Kidney glomerular epithelial cell (primary cell): ENCODE data around the gene ITPRID1.
"Not testable (repeated sequence)": the region's sequence is repeated elsewhere in the genome, so short reads cannot be mapped to it uniquely, and the experiment has no call there.

ENCODE experiments used
- DNase-seq: peaks from one replicate; lab custom pipeline; 2025; lab: John Stamatoyannopoulos, UW

The ITPRID1 gene

DNA sequence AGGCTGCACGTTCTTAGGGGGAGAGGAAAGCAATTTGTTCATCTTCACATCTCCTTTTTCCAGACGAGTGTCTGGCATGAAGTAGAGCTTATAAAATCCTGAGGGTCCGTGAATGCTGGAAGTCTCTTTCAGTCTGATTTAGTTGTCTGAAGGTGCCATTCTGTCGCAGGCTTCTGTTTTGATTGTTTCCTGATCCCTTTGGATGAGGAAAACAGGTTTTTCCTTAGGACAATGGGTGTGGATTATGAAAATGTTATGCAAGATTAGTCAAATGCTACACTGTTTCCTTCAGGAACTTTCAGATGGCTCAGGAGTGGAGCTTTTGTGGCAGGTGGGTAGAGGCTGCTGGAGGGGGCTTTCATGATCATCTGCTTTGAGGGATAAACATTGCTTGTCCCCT lies at the start of gene ITPRID1:
TSS of gene ITPRID1 (plus strand) at position 301 of the 400 bp plus-strand sequence. CDS start 38,935 bp downstream, outside the sequence.
- DNase-seq, result no peak

DNA sequence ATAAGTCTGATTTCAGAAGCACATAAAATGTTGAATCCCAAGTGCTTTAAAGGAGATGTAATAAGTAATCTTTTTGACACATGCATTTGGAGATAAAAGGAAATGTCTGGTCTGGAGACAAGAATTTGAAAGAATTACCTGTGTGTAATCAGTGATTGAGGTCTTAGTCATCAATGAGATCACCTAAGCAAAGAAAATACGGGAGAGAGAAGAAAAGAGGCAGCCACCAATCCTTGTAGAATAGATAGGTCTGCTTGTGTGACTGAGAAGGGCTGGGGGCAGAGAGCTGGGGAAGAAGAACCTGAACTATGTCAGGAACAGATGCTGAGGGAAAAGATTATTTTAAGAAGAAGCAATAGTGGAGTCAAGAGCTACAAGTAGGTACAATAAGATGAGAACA lies 49.3 kb upstream of the ITPRID1 start:
- peak; percentile 68 for DNase-seq

DNA sequence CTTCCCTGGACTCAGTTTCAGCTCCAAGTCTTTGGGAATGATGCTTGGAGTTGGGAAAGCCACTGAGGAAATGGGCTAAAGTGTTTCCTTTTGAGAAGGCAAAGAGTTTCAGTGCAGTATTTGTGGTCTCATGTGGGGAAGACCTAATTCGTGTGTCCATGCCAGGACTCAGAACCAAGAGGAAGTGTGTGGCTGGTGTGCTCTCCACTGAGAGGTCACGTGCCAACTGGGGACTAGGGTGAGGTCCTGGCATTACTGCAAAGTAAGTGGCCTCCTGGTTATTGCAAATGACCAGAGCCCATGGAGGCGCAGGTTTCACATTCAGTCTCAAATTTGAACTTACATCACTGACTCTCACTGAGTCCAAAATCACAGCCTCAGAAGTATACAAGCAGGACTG lies 48.6 kb upstream of the ITPRID1 start:
- DNase-seq, result no peak

DNA sequence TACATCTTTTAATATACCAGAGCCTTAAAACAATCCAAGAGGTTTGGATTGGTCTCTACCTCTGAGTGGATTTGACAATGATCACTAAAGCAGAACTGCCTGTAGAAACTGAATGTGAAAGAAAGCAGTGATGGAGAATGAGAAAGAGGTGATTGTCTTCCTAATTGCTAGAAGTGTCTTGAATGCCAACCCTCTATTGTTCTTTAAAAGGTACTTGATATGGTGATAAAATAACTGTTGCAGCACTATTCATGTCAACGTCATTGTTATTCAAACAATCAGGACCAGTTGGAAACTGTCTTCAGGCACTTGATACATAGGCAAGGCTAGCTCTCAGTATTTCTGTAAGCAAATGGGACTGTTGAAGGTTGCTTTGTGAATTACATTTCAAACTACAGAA lies 47.9 kb upstream of the ITPRID1 start:
- no peak for DNase-seq

DNA sequence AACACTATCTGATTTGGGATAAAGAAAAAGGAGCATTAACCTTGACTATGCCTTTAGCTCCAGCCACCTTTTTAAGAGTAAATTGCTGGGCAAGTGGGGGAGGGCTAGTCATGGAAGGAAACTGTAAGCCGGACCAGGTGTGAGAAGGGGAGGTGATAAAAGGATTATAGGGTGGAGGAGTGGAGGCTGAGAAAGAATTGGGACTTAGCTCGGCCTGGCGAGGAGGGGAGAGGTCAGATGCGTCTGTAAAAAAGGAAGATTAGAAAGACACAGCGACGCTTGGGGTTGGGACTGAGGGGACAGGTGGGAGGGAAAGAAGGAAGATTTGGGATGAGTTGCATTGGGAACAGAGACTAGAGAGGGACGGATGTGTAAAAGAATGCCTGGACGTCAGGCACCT lies 43.0 kb upstream of the ITPRID1 start:
- DNase-seq, result not testable (repeated sequence)

DNA sequence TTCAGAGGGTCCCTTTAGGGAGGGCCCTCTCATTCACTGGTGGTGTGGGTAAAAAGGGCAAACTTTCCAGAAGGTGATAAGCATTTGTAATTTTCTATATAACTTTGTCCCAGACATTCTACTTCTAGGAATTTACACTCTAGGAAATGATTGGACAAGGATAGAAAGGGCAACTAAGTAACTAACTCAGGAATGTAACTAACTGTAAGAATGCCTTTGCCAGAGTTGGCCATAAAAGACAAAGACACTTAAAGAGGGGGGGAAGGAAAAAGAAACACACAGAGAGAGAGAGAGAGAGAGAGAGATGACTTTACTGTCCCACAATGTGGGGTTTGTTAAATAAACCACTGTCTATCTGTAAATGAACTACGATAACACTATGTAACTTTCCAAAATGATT lies 38.5 kb upstream of the ITPRID1 start:
- peak; percentile 54 for DNase-seq

DNA sequence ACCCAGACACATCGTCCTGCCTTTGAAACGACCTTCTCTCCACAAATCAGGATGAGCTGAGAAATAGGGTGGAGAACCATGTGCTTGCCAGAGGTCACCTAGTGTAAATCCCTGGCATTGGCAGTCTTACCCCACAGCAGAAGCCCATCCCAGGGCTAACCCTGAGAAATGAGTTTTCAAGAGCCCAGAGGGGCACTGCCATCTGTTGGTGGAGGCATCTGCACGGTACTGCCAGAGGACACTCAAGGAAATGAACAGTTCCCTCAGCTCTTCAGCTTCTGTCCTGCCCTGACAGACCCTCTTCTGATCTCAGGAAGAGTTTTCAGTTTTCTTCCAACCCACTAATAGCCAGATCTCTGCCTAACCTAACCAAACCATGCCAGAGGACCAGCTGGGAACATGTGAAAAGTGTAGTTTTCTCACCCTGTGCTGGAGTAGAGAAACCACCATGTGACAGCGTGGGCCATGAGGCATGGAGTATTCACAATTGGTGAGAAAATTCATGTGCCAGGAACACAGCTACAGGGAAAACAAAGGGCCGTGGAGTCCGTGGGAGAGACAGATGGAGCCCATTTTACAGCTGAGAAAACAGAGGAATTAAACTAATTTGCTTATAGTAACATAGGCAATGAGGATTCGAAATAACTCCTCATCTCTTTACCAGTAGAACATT lies 37.7 kb upstream of the ITPRID1 start:
- no peak for DNase-seq

DNA sequence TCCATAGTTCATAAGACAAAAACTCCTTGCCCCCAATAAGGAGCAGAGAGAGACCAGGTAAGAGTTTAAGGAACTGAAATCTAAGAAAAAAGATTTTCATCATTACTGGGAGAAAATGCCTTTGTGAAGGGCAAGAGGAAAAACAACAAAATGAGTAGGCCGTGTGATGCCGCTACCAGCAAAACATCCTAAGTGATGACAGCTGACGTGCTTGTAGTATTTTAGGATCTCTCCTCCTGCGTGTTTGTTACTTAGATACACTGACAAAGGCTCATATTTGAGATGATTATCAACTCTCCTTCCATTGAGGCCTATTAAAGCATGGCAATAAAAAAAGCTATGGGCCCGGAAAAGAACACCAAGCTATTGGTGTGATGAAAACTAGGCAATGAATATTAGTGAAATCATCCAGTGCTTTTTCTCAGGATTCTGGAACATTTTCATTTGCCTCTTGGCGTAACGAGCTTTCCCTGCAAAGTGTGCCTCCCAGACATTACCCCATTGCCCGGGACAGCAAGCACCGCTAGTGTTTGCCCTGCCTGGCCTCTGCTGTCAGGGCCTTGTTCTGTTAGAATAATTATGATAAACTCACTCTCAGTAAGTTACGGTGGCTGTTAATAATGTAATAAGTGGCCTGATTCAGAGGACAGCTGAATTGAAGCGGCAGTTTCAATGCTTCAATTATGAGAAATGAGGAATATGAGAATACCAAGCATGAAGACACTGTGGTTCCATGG lies 36.8 kb upstream of the ITPRID1 start:
- no peak for DNase-seq

DNA sequence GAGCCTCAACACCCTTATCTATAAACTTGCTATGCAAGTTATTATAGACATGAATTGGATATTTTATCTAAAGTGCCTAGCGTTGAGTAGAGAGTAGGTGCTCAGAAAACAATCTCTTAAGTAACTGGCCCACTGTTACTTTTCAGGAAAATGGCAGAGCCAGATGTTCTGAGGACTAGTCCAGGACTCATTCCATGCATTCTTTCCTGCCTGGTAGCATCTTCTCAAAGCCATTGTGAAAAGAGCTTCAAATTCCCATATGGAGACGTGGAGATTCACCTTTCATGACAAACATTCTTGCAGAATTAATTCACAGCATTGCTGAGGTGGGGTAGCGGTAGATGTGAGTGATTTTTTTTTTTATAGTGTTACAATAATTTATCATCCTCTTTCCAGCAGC lies 35.9 kb upstream of the ITPRID1 start:
- no peak for DNase-seq

DNA sequence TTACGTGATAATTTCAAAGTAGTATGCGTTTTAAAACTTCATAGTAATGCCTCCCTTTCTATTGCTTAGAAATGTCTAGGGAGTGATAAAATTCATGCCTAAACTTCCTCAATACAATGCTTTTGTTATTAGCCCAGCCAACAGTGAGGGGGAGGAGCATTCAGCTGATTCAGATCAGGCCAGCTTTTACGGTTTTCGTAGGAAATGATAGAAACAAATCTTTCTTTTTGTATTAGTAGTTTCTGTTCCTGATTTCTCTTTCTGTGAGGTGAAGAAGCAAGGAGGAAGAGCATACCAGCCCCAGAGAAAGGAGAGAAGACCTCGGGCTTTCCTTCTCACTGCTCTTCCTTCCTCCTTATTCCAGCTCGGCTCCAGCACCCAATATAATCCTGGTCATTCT lies 35.2 kb upstream of the ITPRID1 start:
- DNase-seq, result no peak

DNA sequence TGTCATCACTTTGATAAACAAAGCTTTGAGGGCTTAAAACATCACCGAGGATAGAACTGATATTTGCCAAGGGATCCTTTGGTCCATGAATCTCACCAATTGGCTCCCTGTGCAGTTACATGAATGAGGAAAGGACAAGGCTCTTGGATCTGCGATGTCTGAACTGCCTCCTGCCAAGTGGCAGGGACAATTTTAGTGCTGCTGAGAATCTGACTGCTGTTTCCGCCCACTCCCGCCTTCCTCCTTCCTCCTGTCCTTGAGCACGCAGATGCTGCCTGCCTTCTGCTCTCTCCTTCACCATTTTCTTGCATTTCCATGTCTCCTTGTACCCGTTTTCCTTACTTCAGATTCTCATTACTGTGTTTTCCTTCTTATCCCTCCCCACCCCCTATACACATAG lies 26.8 kb upstream of the ITPRID1 start:
- no peak for DNase-seq

DNA sequence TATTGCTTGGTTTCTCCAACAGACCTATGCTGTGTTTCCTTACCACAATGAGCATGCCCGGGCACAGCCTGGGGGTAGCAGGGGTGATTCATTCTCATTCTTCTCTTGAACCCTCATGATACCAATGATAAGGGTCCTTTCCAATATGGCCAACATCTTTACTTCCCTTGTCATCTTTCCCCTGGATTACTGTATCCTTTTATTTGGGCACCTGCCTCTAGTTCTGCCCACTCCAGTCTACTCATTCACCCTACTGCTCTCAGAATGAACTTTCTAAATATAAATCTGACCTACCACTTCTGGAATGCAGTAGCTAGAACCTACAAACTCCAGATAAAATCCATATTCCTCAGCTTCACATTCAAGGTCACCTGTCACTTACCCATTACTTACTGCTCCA lies 26.4 kb upstream of the ITPRID1 start:
- no peak for DNase-seq

DNA sequence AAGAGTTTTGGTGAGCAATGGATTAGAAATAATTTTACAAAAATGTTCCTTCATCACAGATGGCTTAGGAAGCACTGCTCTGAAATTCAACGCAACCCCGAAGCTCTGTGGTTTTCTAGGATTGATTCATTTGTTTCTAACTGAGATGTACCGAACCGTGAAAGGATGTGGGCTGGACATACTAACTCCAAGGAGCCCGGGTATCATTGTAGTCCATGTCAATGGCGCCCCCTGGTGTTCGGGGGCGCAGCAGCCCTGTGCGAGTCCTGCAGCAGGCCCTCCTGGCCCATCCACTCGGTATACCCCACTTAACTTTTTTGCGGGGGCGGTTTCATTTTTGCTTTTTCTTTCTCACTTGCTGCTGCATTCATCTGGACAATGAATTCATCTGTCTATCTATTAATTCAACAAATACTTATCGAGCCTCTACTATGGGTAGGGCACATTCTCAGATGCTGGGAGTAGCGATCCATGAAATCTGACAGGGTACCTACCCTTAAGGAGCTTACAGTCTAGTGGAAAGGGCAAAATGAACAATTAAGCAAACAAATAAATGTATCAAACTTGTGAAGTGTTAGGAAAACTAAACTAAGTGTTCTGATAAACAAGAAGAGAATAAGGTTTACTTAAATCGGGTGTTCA lies 25.2 kb upstream of the ITPRID1 start:
- DNase-seq, result peak; percentile 85

DNA sequence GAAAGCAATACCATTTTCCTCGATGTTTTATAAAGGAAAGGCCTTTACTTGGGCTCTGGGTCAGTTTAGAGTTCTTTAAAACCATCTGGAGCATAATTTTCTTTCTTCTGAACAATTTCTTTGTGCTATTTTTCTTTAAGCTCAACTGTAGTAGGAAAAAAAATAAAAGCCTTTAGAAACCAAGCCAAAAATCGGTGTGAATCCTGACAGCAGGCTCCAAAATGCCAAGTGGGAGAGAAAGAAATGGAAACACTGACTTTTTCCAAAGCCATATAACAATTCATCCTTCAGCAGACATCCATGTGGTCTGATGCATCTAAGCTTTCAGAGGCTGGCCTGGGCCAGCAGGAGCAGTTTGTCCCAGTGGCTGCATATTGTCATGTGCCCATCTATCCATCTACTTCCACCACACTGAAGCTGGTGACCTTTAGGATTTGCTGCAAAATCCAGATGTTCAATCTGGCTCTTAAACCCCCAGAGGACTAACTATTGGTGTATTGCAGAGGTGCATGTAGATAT lies 23.0 kb upstream of the ITPRID1 start:
- no peak for DNase-seq

DNA sequence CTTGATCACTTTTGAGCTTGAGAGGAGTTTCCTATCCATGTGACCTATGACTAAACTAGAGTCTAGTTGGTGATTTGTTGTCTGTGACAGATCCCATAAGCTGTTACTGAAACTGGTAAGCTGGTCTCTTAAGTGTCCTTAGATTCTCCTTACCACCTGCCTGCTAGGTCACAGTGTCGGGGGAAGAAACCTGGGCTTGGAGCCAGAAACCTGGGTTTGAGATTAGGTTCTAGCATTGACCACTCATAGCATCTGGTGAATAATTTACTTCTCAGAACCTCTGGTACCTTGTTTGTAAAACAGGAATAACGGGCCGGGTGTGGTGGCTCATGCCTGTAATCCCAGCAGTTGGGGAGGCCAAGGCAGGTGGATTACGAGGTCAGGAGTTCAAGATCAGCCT lies 21.8 kb upstream of the ITPRID1 start:
- DNase-seq, result no peak

DNA sequence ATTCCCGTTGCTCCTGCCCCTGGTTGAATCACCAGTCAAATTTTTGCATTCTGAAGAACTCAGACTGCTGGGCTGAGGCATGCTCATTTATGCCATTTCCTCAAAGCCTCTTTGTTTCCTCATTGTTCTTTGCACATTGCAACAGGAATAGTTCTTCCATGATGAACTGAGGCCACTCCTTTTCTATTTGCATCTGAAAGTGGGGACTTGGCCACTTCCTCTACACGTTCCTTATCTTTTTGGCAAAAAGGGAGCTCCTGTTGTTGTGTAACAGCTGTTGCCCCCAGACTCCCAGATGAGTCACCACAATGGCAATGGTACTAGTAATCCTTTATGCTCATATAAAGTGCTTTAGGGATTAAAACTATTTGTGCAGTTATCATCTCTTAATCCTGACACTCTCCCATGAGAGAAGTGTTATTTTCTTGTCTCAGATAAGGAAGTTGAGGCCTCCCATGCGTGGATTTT lies 20.1 kb upstream of the ITPRID1 start:
- DNase-seq, result no peak

DNA sequence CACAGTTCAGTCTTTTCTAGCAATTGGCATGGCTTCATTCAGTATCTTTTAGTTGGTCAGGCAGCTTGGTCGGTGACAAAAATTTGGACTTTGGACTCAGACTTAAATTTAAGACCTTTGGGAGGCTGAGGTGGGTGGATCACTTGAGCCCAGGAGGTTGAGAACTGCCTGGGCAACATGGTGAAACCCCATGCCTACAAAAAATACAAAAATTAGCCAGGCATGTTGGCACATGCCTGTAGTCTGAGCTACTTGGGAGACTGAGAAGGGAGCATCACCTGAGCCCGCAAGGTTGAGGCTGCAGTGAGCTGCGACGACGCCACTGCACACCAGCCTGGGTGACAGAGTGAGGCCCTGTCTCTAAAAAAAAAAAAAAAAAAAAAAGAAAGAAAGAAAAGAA lies 19.5 kb upstream of the ITPRID1 start:
- DNase-seq, result no peak

DNA sequence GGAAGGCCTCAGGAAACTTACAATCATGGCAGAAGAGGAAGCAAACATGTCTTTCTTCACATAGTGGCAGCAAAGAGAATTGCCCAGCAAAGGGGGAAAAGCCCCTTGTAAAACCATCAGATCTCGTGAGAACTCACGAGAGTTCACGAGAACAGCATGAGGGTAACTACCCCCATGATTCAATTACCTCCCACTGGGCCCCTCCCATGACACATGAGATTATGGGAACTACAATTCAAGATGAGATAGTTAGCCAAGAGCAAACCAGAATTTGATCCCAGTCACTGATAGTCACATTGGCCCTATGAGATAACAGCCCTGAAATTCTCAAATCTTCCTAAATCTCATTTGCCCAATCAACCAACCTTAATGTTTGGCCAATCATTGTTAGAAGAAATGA lies 18.2 kb upstream of the ITPRID1 start:
- DNase-seq, result no peak

DNA sequence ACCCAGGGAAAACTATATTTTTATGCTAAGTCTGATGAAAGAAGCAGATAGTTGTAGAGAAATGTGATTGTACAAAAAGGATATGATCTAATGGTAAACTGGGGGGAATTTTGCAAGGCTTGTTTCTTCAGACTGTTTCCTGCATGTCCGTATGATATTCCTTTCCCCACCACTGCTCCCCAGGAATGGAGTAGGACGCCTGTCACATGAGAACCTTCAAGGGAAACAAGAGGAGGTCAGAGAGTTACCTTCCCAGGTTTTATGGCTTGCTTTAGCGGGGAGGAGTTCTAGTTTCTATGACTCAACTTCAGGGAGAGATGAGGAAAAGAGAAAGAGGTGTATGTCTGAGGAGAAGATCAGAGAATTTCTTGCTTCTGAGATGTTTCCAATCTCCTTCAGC lies 16.4 kb upstream of the ITPRID1 start:
- peak; percentile 96 for DNase-seq

DNA sequence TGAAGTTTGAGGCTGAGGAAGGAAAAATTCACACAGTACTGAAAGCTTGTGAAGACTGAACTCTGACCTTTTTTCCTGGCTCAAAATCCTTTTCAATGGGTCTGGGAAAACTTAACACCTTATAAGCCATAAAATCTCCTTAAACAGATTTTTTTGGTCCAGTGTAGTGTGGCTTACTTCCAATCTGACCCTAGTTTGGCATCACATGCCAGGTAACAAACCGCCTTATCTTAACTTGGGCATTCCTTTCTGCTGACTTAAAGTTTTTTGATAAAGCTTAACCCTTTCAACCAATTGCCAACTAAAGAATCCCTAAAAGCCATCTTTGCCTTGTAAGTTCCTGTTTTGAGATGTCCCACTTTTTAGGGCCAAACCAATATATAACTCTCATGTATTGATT lies 13.2 kb upstream of the ITPRID1 start:
- no peak for DNase-seq

DNA sequence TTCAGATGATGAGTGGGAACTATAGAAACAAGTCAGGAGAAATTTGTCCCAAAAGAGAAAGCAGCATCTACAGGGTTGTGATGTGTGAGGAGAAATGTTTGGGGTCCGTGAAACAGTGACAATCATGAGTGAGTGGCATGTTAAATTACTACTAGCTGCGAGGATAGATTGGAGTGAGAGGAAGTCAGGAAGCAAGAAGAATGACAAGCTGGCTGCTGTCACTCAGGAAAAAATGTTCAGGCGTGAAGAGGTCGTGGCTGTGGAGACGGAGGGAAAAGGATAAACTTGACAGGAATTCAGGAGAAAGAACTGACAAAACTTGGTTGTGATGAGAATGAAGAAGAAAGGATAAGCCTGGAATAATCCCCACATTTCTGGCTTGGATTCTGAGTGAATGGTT lies 5.1 kb upstream of the ITPRID1 start:
- DNase-seq, result no peak

DNA sequence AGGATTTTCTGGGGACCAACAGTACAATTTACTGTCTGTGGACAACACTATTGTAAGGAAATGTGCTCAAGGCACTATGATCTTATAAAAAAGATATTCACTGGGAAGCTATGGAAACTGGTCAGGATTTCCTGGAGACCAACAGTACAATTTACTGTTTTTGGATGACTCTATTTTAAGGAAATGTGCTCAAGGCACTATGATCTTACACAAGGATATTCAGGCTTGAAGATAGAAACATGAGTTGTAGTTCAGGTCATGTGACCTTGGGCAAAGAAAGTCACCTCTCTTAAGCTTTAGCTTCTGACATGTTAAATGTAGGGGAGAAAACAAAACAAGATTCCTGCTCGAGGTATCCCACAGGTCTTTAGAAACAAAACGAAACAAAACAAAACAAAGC lies 1.7 kb upstream of the ITPRID1 start:
- DNase-seq, result no peak
